GM12878 (cell line): ENCODE results near the gene C6orf120. TPM values are rescaled to one million over a fixed set of nuclear protein-coding genes. Genes with fewer than 3 reads are reported as not detected.

Experiments used
- ATAC-seq: fragments of 200-7000 bp; cut with Tn5 transposase; 3 replicates; pipeline ENCODE4 v1.9.1; 2020; ENCODE audit warnings: mild to moderate bottlenecking, moderate library complexity
- BruUV-seq: library from RNA; stranded (reverse); fragments of 400-500 nt; replicated peaks from 2 replicates; lab custom pipeline; 2021; lab: Mats Ljungman, UMichigan
- CTCF ChIA-PET: fragments of 300-600 bp; sonication (Branson Sonifier 250); formaldehyde crosslinking; extraction: SDS; loops from one replicate; lab custom pipeline; 2021; ENCODE audit warnings: inconsistent platforms; lab: Yijun Ruan, JAX
- POLR2A ChIA-PET: fragments of 350-600 bp; formaldehyde crosslinking; extraction: SDS; loops from one replicate; lab custom pipeline; 2021; ENCODE audit warnings: inconsistent platforms; lab: Charles Lee
- RAD21 ChIA-PET: fragments of 300-600 bp; sonication (Branson Sonifier 250); formaldehyde crosslinking; loops from one replicate; lab custom pipeline; 2023; ENCODE audit warnings: antibody characterized with exemption; ENCODE audit not compliant: unreplicated experiment; lab: Charles Lee
- SMC1A ChIA-PET: fragments of 300-600 bp; sonication (Branson Sonifier 250); formaldehyde crosslinking; loops from one replicate; lab custom pipeline; 2023; ENCODE audit not compliant: unreplicated experiment, uncharacterized antibody; lab: Charles Lee
- DNase-seq: peaks from one replicate; pipeline ENCODE4 v3.0.0-alpha.2; 2011; ENCODE audit warnings: low read depth, low spot score
- FAIRE-seq: peaks from 3 replicates; lab custom pipeline; 2011; peaks lifted over from hg19 to GRCh38; lab: Jason Lieb, UNC
- H2AFZ ChIP-seq: 2 replicates; pipeline ENCODE4 v1.6.0; 2011; ENCODE audit warnings: low read depth, low read length, control low read depth; ENCODE audit not compliant: control insufficient read depth
- H3K27ac ChIP-seq: 2 replicates; pipeline ENCODE4 v1.5.1; 2011; ENCODE audit warnings: control low read depth; ENCODE audit not compliant: control insufficient read depth, insufficient read depth
- H3K27me3 ChIP-seq, 2 experiments: replicated peaks in 1 of 2; 2 replicates each; pipeline versions ENCODE4 v1.6.0 to v1.6.1; 2011; ENCODE audit warnings: low read length in 1 of 2; ENCODE audit not compliant: control insufficient read depth in 2 of 2, insufficient read depth in 2 of 2
- H3K36me3 ChIP-seq, 2 experiments: 2 replicates each; pipeline ENCODE4 v1.5.1; 2011; ENCODE audit warnings: low read length in 1 of 2; ENCODE audit not compliant: control insufficient read depth in 2 of 2, insufficient read depth in 2 of 2
- H3K4me1 ChIP-seq: 2 replicates; pipeline ENCODE4 v1.6.1; 2011; ENCODE audit warnings: mild to moderate bottlenecking, low read length, moderate library complexity, mixed read lengths; ENCODE audit not compliant: control insufficient read depth, insufficient read depth
- H3K4me2 ChIP-seq: 2 replicates; pipeline ENCODE4 v1.6.0; 2011; ENCODE audit warnings: control low read depth; ENCODE audit not compliant: control insufficient read depth, insufficient read depth
- H3K4me3 ChIP-seq: fragments of 200-600 bp; sonication (generic); 2 replicates; pipeline ENCODE4 v1.5.1; 2016
- H3K79me2 ChIP-seq: 2 replicates; pipeline ENCODE4 v1.6.0; 2011; ENCODE audit warnings: low read length; ENCODE audit not compliant: control insufficient read depth, insufficient read depth
- H3K9ac ChIP-seq: 2 replicates; pipeline ENCODE4 v1.8.0; 2011; ENCODE audit warnings: low read length, control low read depth, mixed read lengths; ENCODE audit not compliant: control insufficient read depth, insufficient read depth
- H3K9me3 ChIP-seq: replicated peaks from 3 replicates; pipeline ENCODE4 v1.5.1; 2011; ENCODE audit warnings: mild to moderate bottlenecking, low read length; ENCODE audit not compliant: control insufficient read depth, insufficient read depth
- H4K20me1 ChIP-seq: 2 replicates; pipeline ENCODE4 v1.6.0; 2011; ENCODE audit not compliant: control insufficient read depth, insufficient read depth
- ATF3 ChIP-seq: IDR thresholded peaks from 2 replicates; pipeline ENCODE4 v1.6.1; 2011; ENCODE audit warnings: low read depth, mild to moderate bottlenecking, low read length, moderate library complexity, borderline replicate concordance; ENCODE audit errors: extremely low read depth
- CBX3 ChIP-seq: fragments of 200-600 bp; sonication (generic); IDR thresholded peaks from 2 replicates; pipeline ENCODE4 v1.6.1; 2016; ENCODE audit warnings: low read depth, borderline replicate concordance
- CTCF ChIP-seq, 3 experiments: IDR thresholded peaks in 2 of 3; conservative IDR thresholded peaks in 1 of 3; 2 replicates each; pipeline ENCODE4 v1.5.1; 2011; ENCODE audit warnings: low read depth in 3 of 3, low read length in 3 of 3, mild to moderate bottlenecking in 3 of 3, control low read depth in 2 of 3, moderate library complexity in 2 of 3, inconsistent platforms in 1 of 3, mixed read lengths in 1 of 3; ENCODE audit not compliant: control insufficient read depth in 2 of 3, insufficient read depth in 1 of 3; ENCODE audit errors: extremely low read depth in 1 of 3
- ESRRA ChIP-seq: IDR thresholded peaks from 2 replicates; pipeline ENCODE4 v1.6.1; 2012; ENCODE audit warnings: mild to moderate bottlenecking, low read length, improper control_type of control experiment
- HCFC1 ChIP-seq: fragments of 150-350 bp; IDR thresholded peaks from 2 replicates; pipeline ENCODE4 v1.6.1; 2014; ENCODE audit warnings: low read length
- HDGF ChIP-seq: fragments of 450-650 bp; IDR thresholded peaks from 2 replicates; pipeline ENCODE4 v1.6.1; 2016; ENCODE audit warnings: antibody characterized with exemption
- IKZF1 ChIP-seq: fragments of 450-650 bp; conservative IDR thresholded peaks from 2 replicates; pipeline ENCODE4 v1.6.1; 2017; ENCODE audit warnings: antibody characterized with exemption, mild to moderate bottlenecking
- IRF4 ChIP-seq: IDR thresholded peaks from 2 replicates; pipeline ENCODE4 v1.6.1; 2011; ENCODE audit warnings: low read depth, low read length
- KLF5 ChIP-seq: fragments of 450-650 bp; IDR thresholded peaks from 2 replicates; pipeline ENCODE4 v1.6.1; 2014; ENCODE audit warnings: mild to moderate bottlenecking; ENCODE audit not compliant: partially characterized antibody
- LARP7 ChIP-seq: fragments of 450-650 bp; IDR thresholded peaks from 2 replicates; pipeline ENCODE4 v1.6.1; 2017; ENCODE audit warnings: mild to moderate bottlenecking
- RUNX3 ChIP-seq: IDR thresholded peaks from 2 replicates; pipeline ENCODE4 v1.6.1; 2012; ENCODE audit warnings: low read length, inconsistent platforms
- WGBS: methylation state at CpG from one replicate; pipeline ENCODE4 v1.1.6; 2016; ENCODE audit warnings: low lambda C conversion rate; ENCODE audit not compliant: insufficient replicate concordance, insufficient coverage; ENCODE audit errors: missing lambda C conversion rate; 5-methylcytosine and 5-hydroxymethylcytosine counted together
- in situ Hi-C: fragments of 300-500 bp; cut with MboI; formaldehyde crosslinking; loops from 9 replicates; pipeline ENCODE4 v1.14.3; 2018; ENCODE audit warnings: mixed read lengths
- intact Hi-C: fragments of 100-400 bp; cut with micrococcal nuclease; formaldehyde crosslinking; loops from one replicate; pipeline ENCODE4 v1.14.2; 2022; ENCODE audit not compliant: unreplicated experiment
- polyA plus RNA-seq, 11 experiments: library from polyadenylated mRNA; depleted of rRNA in 4 of 11; unstranded in 6 of 11; stranded (reverse) in 5 of 11; fragments of >200 nt; fragmentation: Nextera tagmentation in 4 of 11; fragmentation: Illumina TruSeq in 1 of 11; extraction: Ambion mirVana in 4 of 11; extraction: Trizol in 1 of 11; gene quantifications; 1 replicate in 1 of 11; 2 replicates in 10 of 11; pipeline versions ENCODE4 v1.2.1 to v1.2.3, GENCODE V29; 2011 to 2016; ENCODE audit warnings: inconsistent platforms in 2 of 11, missing spikeins in 2 of 11, low read depth in 1 of 11
- total RNA-seq, 4 experiments: library from RNA; depleted of rRNA in 3 of 4; stranded (reverse); fragments of >200 nt in 3 of 4; fragmentation: Illumina TruSeq in 1 of 4; extraction: Trizol in 1 of 4; gene quantifications; 2 replicates each; pipeline versions ENCODE4 v1.2.1 to v1.2.3, GENCODE V29; 2013 to 2021
- TF ChIP-seq, protein P1 (sequence below): fragments of 450-650 bp; IDR thresholded peaks from 2 replicates; pipeline ENCODE4 v1.6.1; 2016; ENCODE audit warnings: mild to moderate bottlenecking, moderate library complexity, borderline replicate concordance

The C6orf120 gene
- total and polyA plus RNA-seq, 10 of the 15 experiments (the other 5 are each of a cell fraction or from before 2014, with no cell fraction given) = 3.6 to 23.9 (median 18.2) TPM

DNA sequence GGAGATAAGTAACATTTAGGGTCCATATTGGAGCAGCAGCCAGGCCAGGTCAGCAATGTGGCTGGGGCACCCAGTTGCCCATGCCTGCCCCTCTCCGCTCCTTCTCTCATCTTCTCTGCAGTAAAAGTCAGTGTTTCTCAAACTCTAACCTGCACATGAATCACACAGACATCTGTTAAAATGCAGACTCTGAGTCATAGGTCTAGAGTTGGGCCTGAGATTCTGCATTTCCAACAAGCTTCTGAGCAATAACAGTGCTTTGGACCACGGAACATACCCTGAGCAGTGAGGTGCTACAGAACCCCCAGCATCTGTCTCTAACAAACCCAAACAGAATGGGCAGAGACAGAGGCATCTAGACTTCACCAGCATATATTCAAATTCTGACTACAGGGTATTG, 12.3 kb downstream of the C6orf120 start:
- intact Hi-C loops (no loop called here), in situ Hi-C loops (no loop called here)
- no peak for TF ChIP-seq RUNX3
- TF ChIP-seq IRF4 = no peak
- no peak for TF ChIP-seq HDGF
- no peak overlapping the region for H2AFZ ChIP-seq
- no peak for DNase-seq
- no peak for ATAC-seq
- WGBS = 78% methylated on average over 2 of the region's 2 CpGs
- ChIA-PET POLR2A (no interaction called here), RAD21 (no interaction called here), CTCF (no interaction called here), SMC1A (interaction anchor here (6.3 kb wide), 1 partner anchor 10 kb away, joined by 39 read pairs; the partner anchor contains the start of genes C6orf120 and WDR27)
- no peaks in the 10 kb centered on the region for H3K9me3 ChIP-seq
- H3K9ac ChIP-seq = no peak overlapping the region
- no peak overlapping the region for H3K4me3 ChIP-seq
- no peaks in the 10 kb centered on the region; a peak in 4 of 4 replicates for H3K36me3 ChIP-seq
- BruUV-seq = no TSS peak
- no peak overlapping the region for H3K4me2 ChIP-seq
- H3K27me3 ChIP-seq = no peaks in the 10 kb centered on the region
- H3K27ac ChIP-seq = no peak overlapping the region
- H3K79me2 ChIP-seq = peaks cover 4% of the 10 kb centered on the region
- H3K4me1 ChIP-seq = peaks cover 4% of the 10 kb centered on the region; the same call in 1 of the 2 replicates
- no peak for FAIRE-seq
- no peaks in the 10 kb centered on the region for H4K20me1 ChIP-seq

DNA sequence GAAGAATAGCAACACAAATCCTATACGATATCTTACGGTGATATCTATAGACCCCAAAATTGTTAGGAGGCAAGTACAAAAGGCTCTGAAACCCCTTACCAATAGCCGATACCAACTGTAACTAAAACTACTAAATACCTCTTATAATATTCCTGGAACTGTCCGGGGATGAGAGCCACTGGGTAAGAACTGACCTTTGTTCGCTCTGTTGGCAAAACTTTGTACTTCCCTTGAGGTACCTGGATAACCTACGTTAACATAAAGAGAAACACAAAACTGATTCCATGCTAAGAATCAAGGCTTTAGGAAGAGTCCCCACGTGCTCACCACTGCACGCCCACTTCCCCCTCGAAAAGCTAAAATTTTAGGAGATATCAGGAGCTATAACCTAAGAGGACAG, 12.7 kb downstream of the C6orf120 start:
- in situ Hi-C loops = no loop called here
- WGBS = 96% methylated on average over 9 of the region's 9 CpGs
- SMC1A ChIA-PET = interaction anchor here (1.2 to 6.3 kb wide), 2 partner anchors 10 to 23 kb away, joined by 3 to 39 read pairs; partner anchors contain the start of genes C6orf120 and WDR27
- H3K4me3 ChIP-seq = no peak overlapping the region
- no peak for DNase-seq
- CTCF ChIA-PET = no interaction called here
- FAIRE-seq = no peak
- no peak overlapping the region for H3K9ac ChIP-seq
- no peak overlapping the region for H3K4me2 ChIP-seq
- no peaks in the 10 kb centered on the region for H3K27me3 ChIP-seq
- no peak overlapping the region for H2AFZ ChIP-seq
- POLR2A ChIA-PET = no interaction called here
- no peaks in the 10 kb centered on the region; a peak in 4 of 4 replicates for H3K36me3 ChIP-seq
- RAD21 ChIA-PET = no interaction called here
- H3K4me1 ChIP-seq = no peaks in the 10 kb centered on the region
- H3K27ac ChIP-seq = no peak overlapping the region
- H3K9me3 ChIP-seq = no peaks in the 10 kb centered on the region
- intact Hi-C loops = no loop called here
- ATAC-seq = no peak
- no TSS peak for BruUV-seq
- H3K79me2 ChIP-seq = peaks cover 8% of the 10 kb centered on the region
- no peaks in the 10 kb centered on the region for H4K20me1 ChIP-seq
- TF ChIP-seq LARP7 (no peak), CBX3 (no peak), HCFC1 (no peak), CTCF (IDR thresholded peaks at IDR 0.05 in 2 of 3, conservative IDR thresholded peaks at IDR 0.05 in 1 of 3; ENCODE audit: control insufficient read depth in 2 of 3, extremely low read depth in 1 of 3, insufficient read depth in 1 of 3, low read depth in 3 of 3, low read length in 3 of 3) (no peak), ESRRA (no peak), IKZF1 (no peak), KLF5 (no peak), ATF3 (no peak)
- TF ChIP-seq, protein P1, sequence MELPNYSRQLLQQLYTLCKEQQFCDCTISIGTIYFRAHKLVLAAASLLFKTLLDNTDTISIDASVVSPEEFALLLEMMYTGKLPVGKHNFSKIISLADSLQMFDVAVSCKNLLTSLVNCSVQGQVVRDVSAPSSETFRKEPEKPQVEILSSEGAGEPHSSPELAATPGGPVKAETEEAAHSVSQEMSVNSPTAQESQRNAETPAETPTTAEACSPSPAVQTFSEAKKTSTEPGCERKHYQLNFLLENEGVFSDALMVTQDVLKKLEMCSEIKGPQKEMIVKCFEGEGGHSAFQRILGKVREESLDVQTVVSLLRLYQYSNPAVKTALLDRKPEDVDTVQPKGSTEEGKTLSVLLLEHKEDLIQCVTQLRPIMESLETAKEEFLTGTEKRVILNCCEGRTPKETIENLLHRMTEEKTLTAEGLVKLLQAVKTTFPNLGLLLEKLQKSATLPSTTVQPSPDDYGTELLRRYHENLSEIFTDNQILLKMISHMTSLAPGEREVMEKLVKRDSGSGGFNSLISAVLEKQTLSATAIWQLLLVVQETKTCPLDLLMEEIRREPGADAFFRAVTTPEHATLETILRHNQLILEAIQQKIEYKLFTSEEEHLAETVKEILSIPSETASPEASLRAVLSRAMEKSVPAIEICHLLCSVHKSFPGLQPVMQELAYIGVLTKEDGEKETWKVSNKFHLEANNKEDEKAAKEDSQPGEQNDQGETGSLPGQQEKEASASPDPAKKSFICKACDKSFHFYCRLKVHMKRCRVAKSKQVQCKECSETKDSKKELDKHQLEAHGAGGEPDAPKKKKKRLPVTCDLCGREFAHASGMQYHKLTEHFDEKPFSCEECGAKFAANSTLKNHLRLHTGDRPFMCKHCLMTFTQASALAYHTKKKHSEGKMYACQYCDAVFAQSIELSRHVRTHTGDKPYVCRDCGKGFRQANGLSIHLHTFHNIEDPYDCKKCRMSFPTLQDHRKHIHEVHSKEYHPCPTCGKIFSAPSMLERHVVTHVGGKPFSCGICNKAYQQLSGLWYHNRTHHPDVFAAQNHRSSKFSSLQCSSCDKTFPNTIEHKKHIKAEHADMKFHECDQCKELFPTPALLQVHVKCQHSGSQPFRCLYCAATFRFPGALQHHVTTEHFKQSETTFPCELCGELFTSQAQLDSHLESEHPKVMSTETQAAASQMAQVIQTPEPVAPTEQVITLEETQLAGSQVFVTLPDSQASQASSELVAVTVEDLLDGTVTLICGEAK = no peak
